ENCODE measurements around the gene TRIM66. TPM values are rescaled to one million over a fixed set of nuclear protein-coding genes. Genes with fewer than 3 reads are reported as not detected.
A peak's percentile ranks its signal among the peaks of the same experiment; 100 is the strongest.
"Not testable (repeated sequence)": the region's sequence is repeated elsewhere in the genome, so short reads cannot be mapped to it uniquely, and the experiment has no call there.

Gene TRIM66
- total RNA-seq, 1 donor from 2014 or later: 10.4 TPM

GRCh38 chr11:8690374-8691342, 8.2 kb upstream of the TRIM66 start:
- DNase-seq: no peak

- DNase-seq: no peak
These were observed 7.3 kb upstream of the TRIM66 start for GRCh38 chr11:8689726-8690255.

- peak; percentile 98 for DNase-seq
These were observed 6.2 kb upstream of the TRIM66 start for GRCh38 chr11:8688414-8689362.

- DNase-seq: no peak
These were observed 3.9 kb upstream of the TRIM66 start for GRCh38 chr11:8686325-8686724.

GRCh38 chr11:8685820-8686219, 3.4 kb upstream of the TRIM66 start:
- DNase-seq: no peak

GRCh38 chr11:8685306-8685705, 2.8 kb upstream of the TRIM66 start:
- no peak for DNase-seq

GRCh38 chr11:8684600-8685290, 2.3 kb upstream of the TRIM66 start:
- DNase-seq: no peak

- DNase-seq: no peak
These were observed 796 bp upstream of the TRIM66 start for GRCh38 chr11:8683115-8683807.

- DNase-seq: no peak
These were observed 595 bp downstream of the TRIM66 start for GRCh38 chr11:8681837-8682302.

GRCh38 chr11:8679006-8679405, 3.5 kb downstream of the TRIM66 start:
- no peak for DNase-seq

- DNase-seq: no peak
These were observed 6.0 kb downstream of the TRIM66 start for GRCh38 chr11:8676458-8676857.

- no peak for DNase-seq
These were observed 7.6 kb downstream of the TRIM66 start for GRCh38 chr11:8674859-8675258.

- DNase-seq: no peak
These were observed 10.1 kb downstream of the TRIM66 start for GRCh38 chr11:8672346-8672745.

- peak; percentile 45 for DNase-seq
These were observed 10.8 kb downstream of the TRIM66 start for GRCh38 chr11:8671651-8672062.

GRCh38 chr11:8671193-8671612, 11.3 kb downstream of the TRIM66 start:
- peak; percentile 85 for DNase-seq

GRCh38 chr11:8670081-8670480, 12.4 kb downstream of the TRIM66 start:
- DNase-seq: not testable (repeated sequence)

- DNase-seq: no peak
These were observed 17.2 kb downstream of the TRIM66 start for GRCh38 chr11:8665222-8665621.

- no peak for DNase-seq
These were observed 21.3 kb downstream of the TRIM66 start for GRCh38 chr11:8661001-8661795.

- DNase-seq: peak; percentile 46
These were observed 24.0 kb downstream of the TRIM66 start for GRCh38 chr11:8658321-8659057.

Data from tongue (tissue), 2 donors.